ENCODE measurements around the gene CAPN3. TPM values are rescaled to one million over a fixed set of nuclear protein-coding genes. Genes with fewer than 3 reads are reported as not detected.

Gene CAPN3
- total RNA-seq, 1 donor from 2014 or later: 1.8 TPM

GRCh38 chr15:42421376-42421775 lies 62.1 kb downstream of the CAPN3 start:
- no peak for TF ChIP-seq CTCF (IDR thresholded peaks at IDR 0.05; ENCODE audit: partially characterized antibody, unreplicated experiment)
- no peak for DNase-seq
- Mint-ChIP-seq H3K9me3 (ENCODE audit: unreplicated experiment) (no peaks in the 10 kb centered on the region), H3K4me1 (ENCODE audit: low read depth, unreplicated experiment) (no peaks in the 10 kb centered on the region), H3K4me3 (ENCODE audit: unreplicated experiment) (no peak overlapping the region), H3K27ac (ENCODE audit: unreplicated experiment) (no peak overlapping the region), H3K27me3 (ENCODE audit: unreplicated experiment) (no peaks in the 10 kb centered on the region), H3K36me3 (ENCODE audit: unreplicated experiment) (no peaks in the 10 kb centered on the region)

- no peaks in the 10 kb centered on the region for H3K36me3 Mint-ChIP-seq (ENCODE audit: unreplicated experiment)
- no peak for DNase-seq
- no peaks in the 10 kb centered on the region for H3K4me1 Mint-ChIP-seq (ENCODE audit: low read depth, unreplicated experiment)
- no peaks in the 10 kb centered on the region for H3K27me3 Mint-ChIP-seq (ENCODE audit: unreplicated experiment)
- H3K4me3 Mint-ChIP-seq (ENCODE audit: unreplicated experiment): no peak overlapping the region
- H3K9me3 Mint-ChIP-seq (ENCODE audit: unreplicated experiment): no peaks in the 10 kb centered on the region
- no peak for TF ChIP-seq CTCF (IDR thresholded peaks at IDR 0.05; ENCODE audit: partially characterized antibody, unreplicated experiment)
- H3K27ac Mint-ChIP-seq (ENCODE audit: unreplicated experiment): no peak overlapping the region
Measured at GRCh38 chr15:42427429-42428223, 68.3 kb downstream of the CAPN3 start.

DNA sequence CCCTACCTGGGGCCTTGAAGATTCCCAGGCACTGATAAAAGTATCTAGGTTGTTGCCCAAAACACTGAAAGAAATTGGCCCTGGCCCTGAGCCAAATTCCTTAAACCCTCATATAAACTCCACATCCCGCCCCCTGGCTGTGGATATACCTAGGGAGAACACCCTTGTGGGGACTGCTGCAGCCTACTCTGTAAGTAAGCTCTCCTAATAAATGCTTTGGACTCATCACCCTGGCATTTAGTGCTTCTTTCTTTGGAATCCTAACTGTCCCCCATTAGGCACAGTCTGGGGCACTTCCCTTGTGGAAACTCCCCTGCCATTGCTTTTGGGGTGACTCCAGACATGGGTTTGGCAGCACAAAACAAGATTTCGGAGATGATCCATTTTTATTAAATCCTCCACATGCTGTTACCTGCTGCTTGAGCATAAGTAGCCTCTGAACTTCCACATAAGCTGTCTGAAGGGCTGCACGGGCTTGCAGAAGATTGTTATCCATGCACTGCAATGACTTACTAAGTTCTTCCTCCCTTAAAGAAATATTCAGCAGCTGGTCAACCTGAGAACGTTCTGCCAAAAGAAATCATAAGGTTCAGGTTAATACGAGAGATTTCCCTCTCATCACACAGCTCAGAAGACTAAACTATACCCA lies 85.2 kb downstream of the CAPN3 start:
- TF ChIP-seq CTCF (IDR thresholded peaks at IDR 0.05; ENCODE audit: partially characterized antibody, unreplicated experiment): no peak
- Mint-ChIP-seq H3K27me3 (ENCODE audit: unreplicated experiment) (no peaks in the 10 kb centered on the region), H3K4me1 (ENCODE audit: low read depth, unreplicated experiment) (no peaks in the 10 kb centered on the region)

DNA sequence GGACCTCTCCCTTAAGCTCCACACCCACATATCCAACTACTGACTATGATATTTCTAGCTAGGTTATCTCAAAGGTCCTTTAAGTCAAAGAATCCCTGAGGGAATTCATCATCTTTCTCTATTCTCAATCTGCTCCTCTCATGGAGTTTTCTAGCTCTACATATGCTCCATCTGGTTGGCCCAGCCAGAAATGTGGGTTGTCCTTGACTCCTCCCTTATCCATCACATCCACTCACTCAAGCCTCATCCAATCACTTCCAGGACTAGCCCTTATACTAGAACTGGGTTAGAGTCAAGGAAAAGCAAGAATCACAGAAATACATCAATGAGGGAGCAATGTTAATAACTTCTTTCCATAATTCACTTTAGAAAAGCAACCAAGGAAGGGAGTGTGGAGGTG lies 86.2 kb downstream of the CAPN3 start:
- Mint-ChIP-seq H3K36me3 (ENCODE audit: unreplicated experiment) (peaks cover 2% of the 10 kb centered on the region), H3K4me3 (ENCODE audit: unreplicated experiment) (no peak overlapping the region), H3K27me3 (ENCODE audit: unreplicated experiment) (peaks cover 2% of the 10 kb centered on the region), H3K4me1 (ENCODE audit: low read depth, unreplicated experiment) (no peaks in the 10 kb centered on the region), H3K27ac (ENCODE audit: unreplicated experiment) (no peak overlapping the region), H3K9me3 (ENCODE audit: unreplicated experiment) (no peaks in the 10 kb centered on the region)
- no peak for DNase-seq
- TF ChIP-seq CTCF (IDR thresholded peaks at IDR 0.05; ENCODE audit: partially characterized antibody, unreplicated experiment): no peak

More for the DNA sequence above, 85.2 kb downstream of the CAPN3 start:
- Mint-ChIP-seq H3K27ac (ENCODE audit: unreplicated experiment) (no peak overlapping the region), H3K9me3 (ENCODE audit: unreplicated experiment) (no peaks in the 10 kb centered on the region), H3K36me3 (ENCODE audit: unreplicated experiment) (no peaks in the 10 kb centered on the region), H3K4me3 (ENCODE audit: unreplicated experiment) (no peak overlapping the region)
- DNase-seq: no peak

DNA sequence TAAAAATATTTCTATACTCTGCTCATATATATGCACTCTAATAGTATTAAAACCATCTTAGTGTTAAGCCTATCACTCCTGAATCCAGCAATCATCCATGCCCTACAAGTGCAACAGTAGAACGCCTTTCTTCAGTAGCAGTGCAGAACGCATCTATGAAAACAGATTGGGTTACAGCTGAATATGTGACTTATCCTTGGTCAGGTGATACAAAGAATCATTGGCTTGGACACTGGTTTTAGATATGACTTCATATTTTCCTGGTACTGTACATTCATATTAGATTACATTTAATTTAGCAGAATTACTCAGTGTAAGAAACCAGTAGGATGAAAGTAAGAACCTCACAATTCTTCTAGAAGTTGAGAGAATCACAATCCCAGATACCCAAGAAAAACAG lies 88.3 kb downstream of the CAPN3 start:
- Mint-ChIP-seq H3K36me3 (ENCODE audit: unreplicated experiment) (peaks cover 8% of the 10 kb centered on the region), H3K27me3 (ENCODE audit: unreplicated experiment) (peaks cover 2% of the 10 kb centered on the region)

More for the DNA sequence above, 88.3 kb downstream of the CAPN3 start:
- no peak for TF ChIP-seq CTCF (IDR thresholded peaks at IDR 0.05; ENCODE audit: partially characterized antibody, unreplicated experiment)
- H3K27ac Mint-ChIP-seq (ENCODE audit: unreplicated experiment): no peak overlapping the region
- no peak for DNase-seq
- H3K4me3 Mint-ChIP-seq (ENCODE audit: unreplicated experiment): no peak overlapping the region
- H3K9me3 Mint-ChIP-seq (ENCODE audit: unreplicated experiment): no peaks in the 10 kb centered on the region
- H3K4me1 Mint-ChIP-seq (ENCODE audit: low read depth, unreplicated experiment): no peaks in the 10 kb centered on the region

Measured in glutamatergic neuron (in vitro differentiated cells).